ENCODE measurements around the gene KRT36.

Gene KRT36

GRCh38 chr17:41467561-41467960, 22.1 kb downstream of the KRT36 start:
- Histone ChIP-seq H3K4me3 (ENCODE audit: low read length in 2 of 2) (no peak overlapping the region), H3K27ac (ENCODE audit: low read length) (no peak overlapping the region), H3K27me3 (ENCODE audit: control insufficient read depth in 1 of 2, insufficient read depth in 2 of 2, low read length in 2 of 2) (no peaks in the 10 kb centered on the region), H3K9ac (ENCODE audit: low read length in 2 of 2) (no peak overlapping the region), H3K4me1 (ENCODE audit: control insufficient read depth, insufficient read depth, low read length) (peaks cover 3% of the 10 kb centered on the region), H3K36me3 (ENCODE audit: control insufficient read depth in 2 of 2, insufficient read depth in 2 of 2, low read length in 2 of 2) (no peaks in the 10 kb centered on the region), H3K9me3 (ENCODE audit: control insufficient read depth in 2 of 2, low read length in 2 of 2) (peaks cover 0 to 5% of the 10 kb centered on the region in 2 donors)

- Histone ChIP-seq H3K27ac (ENCODE audit: low read length) (no peak within 1 kb of the TSS), H3K9me3 (ENCODE audit: control insufficient read depth in 2 of 2, low read length in 2 of 2) (peaks cover 0 to 4% of the 10 kb centered on the region in 2 donors), H3K36me3 (ENCODE audit: control insufficient read depth in 2 of 2, insufficient read depth in 2 of 2, low read length in 2 of 2) (no peaks in the 10 kb centered on the region), H3K4me3 (ENCODE audit: low read length in 2 of 2) (no peak within 1 kb of the TSS), H3K9ac (ENCODE audit: low read length in 2 of 2) (no peak within 1 kb of the TSS), H3K27me3 (ENCODE audit: control insufficient read depth in 1 of 2, insufficient read depth in 2 of 2, low read length in 2 of 2) (no peaks in the 10 kb centered on the region), H3K4me1 (ENCODE audit: control insufficient read depth, insufficient read depth, low read length) (peaks cover 3% of the 10 kb centered on the region)
These were observed 22.7 kb downstream of the KRT36 start, which contains the start of gene KRT32 for GRCh38 chr17:41466988-41467387. TSS of gene KRT32 (minus strand) at chr17:41467386. CDS start at chr17:41467325, 61 bp downstream.

GRCh38 chr17:41464682-41465081, 25.0 kb downstream of the KRT36 start:
- Histone ChIP-seq H3K27me3 (ENCODE audit: control insufficient read depth in 1 of 2, insufficient read depth in 2 of 2, low read length in 2 of 2) (no peaks in the 10 kb centered on the region), H3K36me3 (ENCODE audit: control insufficient read depth in 2 of 2, insufficient read depth in 2 of 2, low read length in 2 of 2) (no peaks in the 10 kb centered on the region), H3K4me3 (ENCODE audit: low read length in 2 of 2) (no peak overlapping the region), H3K9me3 (ENCODE audit: control insufficient read depth in 2 of 2, low read length in 2 of 2) (no peaks in the 10 kb centered on the region), H3K4me1 (ENCODE audit: control insufficient read depth, insufficient read depth, low read length) (peaks cover 3% of the 10 kb centered on the region), H3K9ac (ENCODE audit: low read length in 2 of 2) (no peak overlapping the region), H3K27ac (ENCODE audit: low read length) (no peak overlapping the region)

DNA sequence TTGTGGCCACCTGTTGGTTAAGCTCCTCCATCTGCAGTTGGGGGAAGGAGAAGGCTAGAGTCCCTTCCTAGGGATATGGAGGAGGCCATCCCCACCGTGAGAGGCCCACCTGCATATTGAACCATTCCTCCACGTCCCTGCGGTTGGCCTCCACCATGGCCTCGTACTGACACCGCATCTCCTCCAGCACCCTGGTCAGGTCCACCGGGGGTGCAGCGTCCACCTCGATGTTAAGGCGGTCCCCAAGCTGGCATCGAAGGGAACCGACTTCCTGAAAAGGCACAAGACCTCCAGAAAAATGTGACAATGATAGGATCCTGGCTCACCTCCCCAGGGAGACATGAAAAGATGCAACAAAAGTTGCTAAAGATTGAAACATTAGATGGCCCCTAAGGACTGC, 25.5 kb downstream of the KRT36 start:
- peaks cover 3% of the 10 kb centered on the region for H3K4me1 ChIP-seq (ENCODE audit: control insufficient read depth, insufficient read depth, low read length)
- H3K27ac ChIP-seq (ENCODE audit: low read length) = no peak overlapping the region
- no peaks in the 10 kb centered on the region for H3K9me3 ChIP-seq (ENCODE audit: control insufficient read depth in 2 of 2, low read length in 2 of 2)
- H3K4me3 ChIP-seq (ENCODE audit: low read length in 2 of 2) = no peak overlapping the region
- H3K9ac ChIP-seq (ENCODE audit: low read length in 2 of 2) = no peak overlapping the region
- H3K27me3 ChIP-seq (ENCODE audit: control insufficient read depth in 1 of 2, insufficient read depth in 2 of 2, low read length in 2 of 2) = no peaks in the 10 kb centered on the region
- no peaks in the 10 kb centered on the region for H3K36me3 ChIP-seq (ENCODE audit: control insufficient read depth in 2 of 2, insufficient read depth in 2 of 2, low read length in 2 of 2)

DNA sequence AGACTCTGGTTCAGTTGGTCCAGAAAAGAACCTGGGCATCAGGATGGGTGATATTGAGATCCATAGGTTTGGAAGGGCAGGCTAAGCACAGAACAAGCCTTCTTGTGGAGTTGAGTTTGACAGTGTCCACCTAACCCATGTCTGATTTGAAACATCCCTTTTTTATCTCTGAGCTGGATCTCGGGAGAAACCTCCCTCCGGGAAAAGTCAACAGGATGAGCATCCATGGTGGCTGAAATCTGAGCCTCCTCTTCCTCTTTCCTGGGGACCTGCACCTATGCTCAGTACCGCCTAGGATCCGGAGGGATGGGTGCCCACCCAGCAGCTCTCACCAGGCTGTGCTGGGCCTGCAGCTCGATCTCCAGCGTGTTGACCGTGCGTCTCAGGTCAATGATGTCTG, 26.0 kb downstream of the KRT36 start:
- Histone ChIP-seq H3K9ac (ENCODE audit: low read length in 2 of 2) (no peak overlapping the region), H3K4me3 (ENCODE audit: low read length in 2 of 2) (no peak overlapping the region), H3K36me3 (ENCODE audit: control insufficient read depth in 2 of 2, insufficient read depth in 2 of 2, low read length in 2 of 2) (no peaks in the 10 kb centered on the region), H3K4me1 (ENCODE audit: control insufficient read depth, insufficient read depth, low read length) (peaks cover 3% of the 10 kb centered on the region), H3K27ac (ENCODE audit: low read length) (no peak overlapping the region), H3K9me3 (ENCODE audit: control insufficient read depth in 2 of 2, low read length in 2 of 2) (no peaks in the 10 kb centered on the region), H3K27me3 (ENCODE audit: control insufficient read depth in 1 of 2, insufficient read depth in 2 of 2, low read length in 2 of 2) (no peaks in the 10 kb centered on the region)

DNA sequence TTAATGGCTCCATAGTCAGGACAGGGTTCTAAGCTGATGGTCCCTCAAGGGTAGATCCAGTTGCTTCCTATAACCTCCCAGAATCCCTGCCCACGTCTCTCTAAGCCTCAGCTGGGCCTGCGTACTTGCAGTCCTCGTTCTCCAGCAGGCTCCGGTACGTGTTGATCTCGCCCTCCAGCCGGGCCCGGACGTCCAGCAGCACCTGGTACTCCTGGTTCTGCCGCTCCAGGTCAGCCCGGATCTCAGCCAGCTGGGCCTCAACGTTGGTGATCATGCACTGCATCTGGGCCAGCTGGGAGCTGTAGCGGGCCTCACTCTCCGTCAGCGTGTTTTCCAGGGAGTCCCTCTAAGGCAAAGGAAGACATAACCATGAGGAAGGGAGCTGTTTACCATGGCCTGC, 27.0 kb downstream of the KRT36 start:
- H3K4me1 ChIP-seq (ENCODE audit: control insufficient read depth, insufficient read depth, low read length) = peaks cover 3% of the 10 kb centered on the region
- H3K27ac ChIP-seq (ENCODE audit: low read length) = no peak overlapping the region
- no peaks in the 10 kb centered on the region for H3K27me3 ChIP-seq (ENCODE audit: control insufficient read depth in 1 of 2, insufficient read depth in 2 of 2, low read length in 2 of 2)
- H3K9ac ChIP-seq (ENCODE audit: low read length in 2 of 2) = no peak overlapping the region
- H3K9me3 ChIP-seq (ENCODE audit: control insufficient read depth in 2 of 2, low read length in 2 of 2) = no peaks in the 10 kb centered on the region
- no peaks in the 10 kb centered on the region for H3K36me3 ChIP-seq (ENCODE audit: control insufficient read depth in 2 of 2, insufficient read depth in 2 of 2, low read length in 2 of 2)
- H3K4me3 ChIP-seq (ENCODE audit: low read length in 2 of 2) = no peak overlapping the region

- H3K4me1 ChIP-seq (ENCODE audit: control insufficient read depth, insufficient read depth, low read length) = no peaks in the 10 kb centered on the region
- H3K9ac ChIP-seq (ENCODE audit: low read length in 2 of 2) = no peak overlapping the region
- peaks cover 0 to 2% of the 10 kb centered on the region in 2 donors for H3K27me3 ChIP-seq (ENCODE audit: control insufficient read depth in 1 of 2, insufficient read depth in 2 of 2, low read length in 2 of 2)
- no peak overlapping the region for H3K4me3 ChIP-seq (ENCODE audit: low read length in 2 of 2)
- H3K9me3 ChIP-seq (ENCODE audit: control insufficient read depth in 2 of 2, low read length in 2 of 2) = no peaks in the 10 kb centered on the region
- no peaks in the 10 kb centered on the region for H3K36me3 ChIP-seq (ENCODE audit: control insufficient read depth in 2 of 2, insufficient read depth in 2 of 2, low read length in 2 of 2)
- H3K27ac ChIP-seq (ENCODE audit: low read length) = no peak overlapping the region
These were observed 32.0 kb downstream of the KRT36 start for GRCh38 chr17:41457676-41458075.

GRCh38 chr17:41456204-41456603, 33.5 kb downstream of the KRT36 start:
- H3K27ac ChIP-seq (ENCODE audit: low read length) = no peak overlapping the region

DNA sequence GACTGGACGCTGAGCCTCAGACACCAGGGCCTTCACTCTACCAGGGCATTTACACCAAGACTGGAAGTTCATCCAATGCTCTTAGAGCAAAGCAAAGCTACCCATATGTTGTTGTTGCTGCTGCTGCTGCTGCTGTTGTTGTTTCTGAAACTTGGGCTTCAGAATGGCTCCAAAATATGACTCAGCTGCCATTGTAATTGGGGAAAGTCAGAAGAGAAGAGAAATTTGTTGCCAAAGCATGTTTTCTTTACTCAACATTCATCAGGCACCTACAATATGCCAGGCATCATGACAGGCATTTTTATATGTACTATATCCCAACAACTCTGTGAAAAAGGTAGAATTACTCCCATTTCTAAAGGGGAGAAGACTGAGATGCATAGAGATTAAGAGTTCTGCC, 34.5 kb downstream of the KRT36 start:
- Histone ChIP-seq H3K9ac (ENCODE audit: low read length in 2 of 2) (no peak overlapping the region), H3K4me1 (ENCODE audit: control insufficient read depth, insufficient read depth, low read length) (no peaks in the 10 kb centered on the region), H3K9me3 (ENCODE audit: control insufficient read depth in 2 of 2, low read length in 2 of 2) (peaks cover 2 to 4% of the 10 kb centered on the region in 2 donors), H3K4me3 (ENCODE audit: low read length in 2 of 2) (no peak overlapping the region), H3K36me3 (ENCODE audit: control insufficient read depth in 2 of 2, insufficient read depth in 2 of 2, low read length in 2 of 2) (no peaks in the 10 kb centered on the region), H3K27ac (ENCODE audit: low read length) (no peak overlapping the region), H3K27me3 (ENCODE audit: control insufficient read depth in 1 of 2, insufficient read depth in 2 of 2, low read length in 2 of 2) (peaks cover 0 to 2% of the 10 kb centered on the region in 2 donors)

More at GRCh38 chr17:41456204-41456603, 33.5 kb downstream of the KRT36 start:
- H3K36me3 ChIP-seq (ENCODE audit: control insufficient read depth in 2 of 2, insufficient read depth in 2 of 2, low read length in 2 of 2) = no peaks in the 10 kb centered on the region
- no peak overlapping the region for H3K4me3 ChIP-seq (ENCODE audit: low read length in 2 of 2)
- H3K9ac ChIP-seq (ENCODE audit: low read length in 2 of 2) = no peak overlapping the region
- peaks cover 0 to 2% of the 10 kb centered on the region in 2 donors for H3K27me3 ChIP-seq (ENCODE audit: control insufficient read depth in 1 of 2, insufficient read depth in 2 of 2, low read length in 2 of 2)
- H3K9me3 ChIP-seq (ENCODE audit: control insufficient read depth in 2 of 2, low read length in 2 of 2) = peaks cover under 1 to 4% of the 10 kb centered on the region in 2 donors
- no peaks in the 10 kb centered on the region for H3K4me1 ChIP-seq (ENCODE audit: control insufficient read depth, insufficient read depth, low read length)

- H3K27ac ChIP-seq (ENCODE audit: low read length) = no peak overlapping the region
- H3K9me3 ChIP-seq (ENCODE audit: control insufficient read depth in 2 of 2, low read length in 2 of 2) = peaks cover 2 to 4% of the 10 kb centered on the region in 2 donors
- H3K4me3 ChIP-seq (ENCODE audit: low read length in 2 of 2) = no peak overlapping the region
- no peaks in the 10 kb centered on the region for H3K4me1 ChIP-seq (ENCODE audit: control insufficient read depth, insufficient read depth, low read length)
- peaks cover 0 to 2% of the 10 kb centered on the region in 2 donors for H3K27me3 ChIP-seq (ENCODE audit: control insufficient read depth in 1 of 2, insufficient read depth in 2 of 2, low read length in 2 of 2)
- no peak overlapping the region for H3K9ac ChIP-seq (ENCODE audit: low read length in 2 of 2)
- no peaks in the 10 kb centered on the region for H3K36me3 ChIP-seq (ENCODE audit: control insufficient read depth in 2 of 2, insufficient read depth in 2 of 2, low read length in 2 of 2)
These were observed 36.6 kb downstream of the KRT36 start for GRCh38 chr17:41453066-41453465.

GRCh38 chr17:41452281-41452680, 37.4 kb downstream of the KRT36 start:
- no peaks in the 10 kb centered on the region for H3K36me3 ChIP-seq (ENCODE audit: control insufficient read depth in 2 of 2, insufficient read depth in 2 of 2, low read length in 2 of 2)
- H3K9ac ChIP-seq (ENCODE audit: low read length in 2 of 2) = no peak overlapping the region
- peaks cover 0 to 2% of the 10 kb centered on the region in 2 donors for H3K27me3 ChIP-seq (ENCODE audit: control insufficient read depth in 1 of 2, insufficient read depth in 2 of 2, low read length in 2 of 2)
- H3K4me1 ChIP-seq (ENCODE audit: control insufficient read depth, insufficient read depth, low read length) = no peaks in the 10 kb centered on the region
- H3K27ac ChIP-seq (ENCODE audit: low read length) = no peak overlapping the region
- H3K4me3 ChIP-seq (ENCODE audit: low read length in 2 of 2) = no peak overlapping the region
- H3K9me3 ChIP-seq (ENCODE audit: control insufficient read depth in 2 of 2, low read length in 2 of 2) = peaks cover 2 to 4% of the 10 kb centered on the region in 2 donors
